Measurements from ENCODE around the gene PON2. TPM values are rescaled to one million over a fixed set of nuclear protein-coding genes. Genes with fewer than 3 reads are reported as not detected.

PON2 gene
- total and polyA plus RNA-seq, 8 donors, result 192 to 511 (median 294) TPM

GRCh38 chr7:95375591-95376257 lies 59.1 kb downstream of the PON2 start:
- no peaks in the 10 kb centered on the region for H3K27me3 ChIP-seq
- peaks cover 0 to 5% of the 10 kb centered on the region in 2 donors for H3K36me3 ChIP-seq
- H3K9me3 ChIP-seq, result peaks cover 0 to 6% of the 10 kb centered on the region in 2 donors
- H3K4me1 ChIP-seq, result no peaks in the 10 kb centered on the region
- peak; percentile 81 for ATAC-seq
- no peak overlapping the region for H3K27ac ChIP-seq
- H3K4me3 ChIP-seq, result no peak overlapping the region
- intact Hi-C loops (cut with DNase I), result no loop called here
- TF ChIP-seq, protein P1, sequence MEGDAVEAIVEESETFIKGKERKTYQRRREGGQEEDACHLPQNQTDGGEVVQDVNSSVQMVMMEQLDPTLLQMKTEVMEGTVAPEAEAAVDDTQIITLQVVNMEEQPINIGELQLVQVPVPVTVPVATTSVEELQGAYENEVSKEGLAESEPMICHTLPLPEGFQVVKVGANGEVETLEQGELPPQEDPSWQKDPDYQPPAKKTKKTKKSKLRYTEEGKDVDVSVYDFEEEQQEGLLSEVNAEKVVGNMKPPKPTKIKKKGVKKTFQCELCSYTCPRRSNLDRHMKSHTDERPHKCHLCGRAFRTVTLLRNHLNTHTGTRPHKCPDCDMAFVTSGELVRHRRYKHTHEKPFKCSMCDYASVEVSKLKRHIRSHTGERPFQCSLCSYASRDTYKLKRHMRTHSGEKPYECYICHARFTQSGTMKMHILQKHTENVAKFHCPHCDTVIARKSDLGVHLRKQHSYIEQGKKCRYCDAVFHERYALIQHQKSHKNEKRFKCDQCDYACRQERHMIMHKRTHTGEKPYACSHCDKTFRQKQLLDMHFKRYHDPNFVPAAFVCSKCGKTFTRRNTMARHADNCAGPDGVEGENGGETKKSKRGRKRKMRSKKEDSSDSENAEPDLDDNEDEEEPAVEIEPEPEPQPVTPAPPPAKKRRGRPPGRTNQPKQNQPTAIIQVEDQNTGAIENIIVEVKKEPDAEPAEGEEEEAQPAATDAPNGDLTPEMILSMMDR (IDR thresholded peaks at IDR 0.05), result no peak
- no peak for DNase-seq

DNA sequence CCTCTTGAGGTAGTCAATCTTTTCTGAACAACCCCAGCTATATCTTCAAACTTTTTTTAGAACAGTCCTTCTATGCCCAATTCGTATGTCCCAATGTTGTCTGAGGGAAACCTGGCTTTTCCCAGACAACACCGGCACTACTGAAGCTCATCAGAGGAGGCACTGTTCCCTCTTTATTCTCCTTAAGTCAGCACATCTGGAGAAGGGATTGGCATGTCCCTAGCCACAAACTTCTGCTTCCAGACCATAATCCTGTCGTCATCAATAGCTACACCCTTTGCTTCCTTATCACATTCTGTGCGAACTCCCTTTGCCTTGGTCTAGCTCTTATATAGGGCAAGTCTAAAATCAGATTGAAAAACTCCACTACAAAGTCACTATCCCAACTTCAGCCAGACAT lies 61.5 kb downstream of the PON2 start:
- Histone ChIP-seq H3K36me3 (peaks cover 0 to 5% of the 10 kb centered on the region in 2 donors), H3K27me3 (no peaks in the 10 kb centered on the region), H3K27ac (no peak overlapping the region), H3K4me3 (no peak overlapping the region), H3K4me1 (no peaks in the 10 kb centered on the region), H3K9me3 (no peaks in the 10 kb centered on the region)
- ATAC-seq (no peak), DNase-seq (no peak)
- intact Hi-C loops (cut with DNase I), result no loop called here
- TF ChIP-seq, protein P1 (IDR thresholded peaks at IDR 0.05), result no peak

DNA sequence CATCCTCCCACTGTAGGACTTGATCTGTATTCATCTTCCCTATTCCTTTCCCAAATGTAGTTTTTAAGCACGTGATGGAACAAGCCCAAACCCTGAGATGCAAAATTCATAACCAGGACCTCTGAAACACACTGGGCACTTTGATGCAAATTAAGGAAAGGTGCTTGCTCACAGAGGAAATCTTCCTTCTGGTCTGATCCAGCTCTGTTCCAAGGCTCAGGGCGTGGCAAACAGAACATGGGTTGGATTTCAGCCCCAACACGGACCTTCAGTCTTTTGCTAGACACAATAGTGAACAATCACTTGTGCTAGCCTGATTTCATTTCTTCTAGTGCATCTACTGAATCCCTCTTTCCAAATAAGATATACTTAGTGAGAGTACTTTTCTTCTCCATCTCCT lies 66.6 kb downstream of the PON2 start:
- no peaks in the 10 kb centered on the region for H3K4me1 ChIP-seq
- no peaks in the 10 kb centered on the region for H3K27me3 ChIP-seq
- ATAC-seq (no peak), DNase-seq (no peak)
- H3K36me3 ChIP-seq, result no peaks in the 10 kb centered on the region
- intact Hi-C loops (cut with DNase I), result no loop called here
- no peak overlapping the region for H3K27ac ChIP-seq
- H3K9me3 ChIP-seq, result no peaks in the 10 kb centered on the region
- no peak overlapping the region for H3K4me3 ChIP-seq
- TF ChIP-seq, protein P1 (IDR thresholded peaks at IDR 0.05), result no peak

DNA sequence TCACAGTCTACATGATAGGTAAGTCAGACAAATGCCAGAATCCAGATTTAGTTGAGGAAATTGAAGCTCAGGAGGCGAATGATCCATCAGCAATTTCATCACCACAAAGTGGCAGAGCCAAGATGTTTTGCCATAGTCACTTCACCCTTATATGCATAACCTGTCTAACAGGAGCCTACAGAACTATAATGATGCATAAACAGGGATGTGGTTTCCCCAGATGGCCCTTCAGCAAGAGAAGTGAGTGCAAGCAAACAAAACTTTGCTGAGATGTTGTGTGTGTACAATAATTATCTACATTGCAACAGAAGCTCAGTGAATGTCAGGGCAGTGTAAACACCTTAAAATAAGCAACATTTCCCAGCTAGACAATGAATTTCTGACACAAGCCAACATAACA lies 67.2 kb downstream of the PON2 start:
- Histone ChIP-seq H3K27me3 (no peaks in the 10 kb centered on the region), H3K4me1 (no peaks in the 10 kb centered on the region), H3K9me3 (no peaks in the 10 kb centered on the region), H3K4me3 (no peak overlapping the region), H3K27ac (no peak overlapping the region), H3K36me3 (no peaks in the 10 kb centered on the region)
- intact Hi-C loops (cut with DNase I), result no loop called here
- no peak for DNase-seq
- peak; percentile 83 for ATAC-seq
- TF ChIP-seq, protein P1 (IDR thresholded peaks at IDR 0.05), result no peak

DNA sequence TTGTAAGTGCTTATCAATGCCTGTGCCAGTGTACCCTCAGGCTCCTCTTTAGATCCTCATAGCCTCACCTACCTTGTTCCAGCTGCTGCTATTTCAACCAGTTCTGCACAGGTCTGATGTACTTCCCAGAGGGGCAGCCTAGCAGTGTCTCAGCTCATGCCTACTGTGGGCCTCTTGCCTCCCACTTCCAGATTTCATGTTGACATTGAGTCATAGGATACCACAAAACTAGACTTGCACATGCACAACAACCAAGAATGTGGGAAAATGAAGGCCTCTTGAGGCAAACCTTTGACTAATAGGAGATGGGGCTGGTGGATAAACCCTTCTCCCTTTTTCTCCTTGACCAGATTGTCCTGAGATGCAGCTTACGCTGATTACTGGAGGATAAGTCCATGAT lies 69.7 kb downstream of the PON2 start:
- intact Hi-C loops (cut with DNase I), result no loop called here

More for the DNA sequence above, 69.7 kb downstream of the PON2 start:
- DNase-seq (no peak), ATAC-seq (peak; percentile 36)
- H3K4me3 ChIP-seq, result no peak overlapping the region
- TF ChIP-seq, protein P1 (IDR thresholded peaks at IDR 0.05), result no peak
- no peaks in the 10 kb centered on the region for H3K36me3 ChIP-seq
- H3K4me1 ChIP-seq, result no peaks in the 10 kb centered on the region
- no peaks in the 10 kb centered on the region for H3K9me3 ChIP-seq
- no peaks in the 10 kb centered on the region for H3K27me3 ChIP-seq
- H3K27ac ChIP-seq, result no peak overlapping the region
